ENCODE measurements around the gene COL4A3.

Gene COL4A3

GRCh38 chr2:227292314-227292713 is 127.9 kb downstream of the COL4A3 start:
- no peak for DNase-seq (ENCODE audit: low read depth in 2 of 2)

DNA sequence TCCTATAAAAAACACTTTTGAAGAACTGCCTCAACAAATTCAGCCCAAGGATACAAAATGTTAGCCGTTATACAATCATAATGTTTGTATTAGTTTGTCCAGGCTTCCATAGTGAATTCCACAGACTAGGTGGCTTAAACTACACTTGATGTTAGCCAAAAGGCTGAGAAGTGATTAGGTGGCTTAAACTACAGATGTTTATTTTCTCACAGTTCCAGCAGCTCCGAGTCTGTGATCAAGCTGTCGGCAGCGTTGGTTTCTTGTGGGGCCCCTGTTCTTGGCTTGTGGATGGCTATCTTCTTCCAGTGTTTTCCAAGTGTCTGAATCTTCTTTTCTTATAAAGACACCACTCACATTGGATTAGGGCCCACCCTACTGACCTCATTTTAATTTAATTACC is 129.1 kb downstream of the COL4A3 start:
- no peak for DNase-seq (ENCODE audit: low read depth in 2 of 2)

GRCh38 chr2:227295806-227296205 is 131.4 kb downstream of the COL4A3 start:
- DNase-seq (ENCODE audit: low read depth in 2 of 2) = no peak

- no peak for DNase-seq (ENCODE audit: low read depth in 2 of 2)
Observed at GRCh38 chr2:227296671-227297405, 132.4 kb downstream of the COL4A3 start.

GRCh38 chr2:227301523-227301922 is 137.1 kb downstream of the COL4A3 start:
- DNase-seq (ENCODE audit: low read depth in 2 of 2) = no peak

GRCh38 chr2:227308784-227309183 is 144.4 kb downstream of the COL4A3 start:
- DNase-seq (ENCODE audit: low read depth in 2 of 2) = no peak

- no peak for DNase-seq (ENCODE audit: low read depth in 2 of 2)
Observed at GRCh38 chr2:227310756-227311110, 146.3 kb downstream of the COL4A3 start.

DNA sequence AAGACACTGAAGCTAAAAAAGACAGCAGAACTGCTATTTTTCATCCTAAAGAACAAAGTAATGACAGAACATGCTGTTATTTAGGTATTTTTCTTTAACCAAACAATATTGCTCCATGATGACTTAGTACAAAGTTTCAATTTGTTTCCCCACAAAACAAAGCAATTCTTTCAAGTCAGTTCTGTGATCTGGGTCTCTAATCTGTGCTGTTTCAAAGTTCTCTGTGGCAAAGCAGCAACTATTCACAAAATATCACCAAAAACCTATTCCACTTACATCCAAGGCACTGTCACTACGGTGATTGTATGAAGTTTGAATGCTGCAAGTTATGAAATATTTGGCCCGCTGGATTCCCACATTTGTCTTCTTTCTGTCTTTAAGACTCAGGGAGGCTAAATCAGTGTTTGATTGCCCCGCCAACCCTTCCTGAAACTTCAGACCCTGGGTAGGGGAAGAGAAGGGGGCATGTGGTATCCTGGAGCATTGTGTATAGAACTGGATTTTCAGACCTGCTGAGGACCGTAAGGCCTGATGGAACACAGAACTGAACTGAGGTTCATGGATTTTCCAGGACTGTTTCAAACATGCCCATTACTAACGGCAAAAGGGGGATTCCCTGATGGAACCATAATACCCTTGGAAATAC is 147.6 kb downstream of the COL4A3 start:
- DNase-seq (ENCODE audit: low read depth in 2 of 2) = no peak

GRCh38 chr2:227312579-227312978 is 148.2 kb downstream of the COL4A3 start:
- DNase-seq (ENCODE audit: low read depth in 2 of 2) = no peak

GRCh38 chr2:227313310-227313709 is 148.9 kb downstream of the COL4A3 start:
- no peak for DNase-seq (ENCODE audit: low read depth in 2 of 2)

GRCh38 chr2:227317834-227318233 is 153.4 kb downstream of the COL4A3 start:
- no peak for DNase-seq (ENCODE audit: low read depth in 2 of 2)

GRCh38 chr2:227320305-227321094 is 156.1 kb downstream of the COL4A3 start:
- DNase-seq (ENCODE audit: low read depth in 2 of 2) = no peak

GRCh38 chr2:227322530-227323205 is 158.2 kb downstream of the COL4A3 start:
- DNase-seq (ENCODE audit: low read depth in 2 of 2) = no peak

DNA sequence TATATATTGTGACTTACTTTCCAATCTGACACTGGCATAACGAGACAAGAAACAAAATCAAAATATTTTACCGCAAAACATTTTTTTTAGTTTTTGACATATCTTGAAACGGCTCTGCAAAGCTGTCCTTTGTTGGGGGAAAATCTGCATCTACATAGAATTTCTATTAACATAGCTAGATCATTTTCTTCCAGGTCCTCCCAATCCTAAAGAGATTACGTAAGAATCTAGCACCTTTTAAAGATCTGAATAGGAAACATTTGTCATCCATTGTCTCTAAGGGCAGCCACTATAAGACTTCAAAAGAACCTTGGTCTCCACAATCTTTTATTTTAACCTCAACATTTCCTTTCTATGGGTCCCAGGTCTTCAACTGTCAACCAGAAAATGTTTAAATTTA is 159.4 kb downstream of the COL4A3 start:
- no peak for DNase-seq (ENCODE audit: low read depth in 2 of 2)

GRCh38 chr2:227324642-227324994 is 160.2 kb downstream of the COL4A3 start:
- DNase-seq (ENCODE audit: low read depth in 2 of 2) = no peak

GRCh38 chr2:227324995-227325838 is 160.8 kb downstream of the COL4A3 start, which contains the start of gene MFF:
MFF (plus strand) TSS chr2:227325251; CDS start chr2:227330666, 5,415 bp downstream.
- peak; percentile 88 to 90 for DNase-seq (ENCODE audit: low read depth in 2 of 2)

- DNase-seq (ENCODE audit: low read depth in 2 of 2) = no peak
Observed at GRCh38 chr2:227325839-227326195, 161.4 kb downstream of the COL4A3 start.

DNA sequence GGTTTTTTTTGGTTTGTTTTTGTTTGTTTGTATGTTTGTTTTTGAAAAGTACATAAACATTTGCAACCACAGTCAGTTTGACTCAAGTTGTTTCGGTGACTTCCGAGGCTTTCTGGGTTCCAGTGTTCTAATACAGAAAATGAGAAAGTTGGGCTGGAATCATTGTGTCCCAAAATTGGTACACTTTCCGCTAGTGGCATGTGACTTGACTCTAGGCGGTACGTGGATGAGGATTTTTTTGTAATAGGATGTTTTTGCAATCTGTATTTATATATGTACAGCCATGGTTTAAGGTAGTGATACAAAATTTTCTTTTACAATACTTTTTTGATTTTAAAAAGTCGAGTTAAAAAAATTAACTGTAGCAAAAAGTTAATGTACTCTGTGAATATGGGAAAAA is 162.4 kb downstream of the COL4A3 start:
- DNase-seq (ENCODE audit: low read depth in 2 of 2) = no peak

DNA sequence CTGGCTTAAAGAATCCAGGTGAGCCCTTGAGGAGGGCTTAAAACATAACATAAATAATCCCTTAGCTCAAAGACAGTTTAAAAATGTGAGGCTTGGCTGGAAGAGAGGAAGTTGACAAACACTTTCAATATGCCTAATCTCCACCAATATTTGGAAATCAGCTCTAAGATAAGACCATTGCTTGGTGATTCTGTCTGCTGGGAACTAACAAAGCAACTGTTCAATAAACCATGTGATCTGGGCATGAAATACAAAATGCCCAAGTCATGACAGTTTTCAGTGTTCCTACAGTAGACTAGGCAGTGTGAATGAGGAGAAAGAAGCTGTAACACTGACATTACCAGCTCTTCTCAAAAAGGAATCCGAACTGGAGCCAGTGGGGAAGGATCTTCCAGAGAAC is 171.3 kb downstream of the COL4A3 start:
- no peak for DNase-seq (ENCODE audit: low read depth in 2 of 2)

- no peak for DNase-seq (ENCODE audit: low read depth in 2 of 2)
Observed at GRCh38 chr2:227337442-227337841, 173.0 kb downstream of the COL4A3 start.

DNA sequence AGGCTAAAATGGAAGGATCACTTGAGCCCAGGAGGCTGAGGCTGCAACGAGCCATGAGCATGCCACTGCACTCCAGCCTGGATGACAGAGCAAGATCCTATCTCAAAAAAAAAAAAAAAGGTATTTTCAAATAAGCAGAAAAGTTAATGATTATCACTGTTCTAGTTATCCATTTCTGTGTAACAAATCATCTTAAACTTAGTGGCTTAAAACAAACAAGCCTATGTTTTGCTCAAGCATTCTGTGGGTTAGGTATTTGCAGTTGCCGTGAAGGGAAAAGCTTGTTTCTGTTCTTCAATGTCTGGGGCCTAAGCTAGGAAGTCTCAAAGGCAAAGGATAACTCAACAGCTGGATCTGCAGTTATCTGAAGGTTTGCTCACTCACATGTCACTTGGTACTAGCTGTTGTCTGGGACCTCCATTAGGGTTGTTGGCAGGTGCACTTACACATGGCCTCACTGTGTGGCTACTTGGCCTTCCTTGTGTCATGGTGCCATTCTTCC is 174.7 kb downstream of the COL4A3 start:
- DNase-seq (ENCODE audit: low read depth in 2 of 2) = no peak
